Cardiac muscle cell (in vitro differentiated cells and primary cell): ENCODE results near the gene ATG3. TPM values are rescaled to one million over a fixed set of nuclear protein-coding genes. Genes with fewer than 3 reads are reported as not detected.
"Not testable (repeated sequence)": the region's sequence is repeated elsewhere in the genome, so short reads cannot be mapped to it uniquely, and the experiment has no call there.

Experiments used
- DNase-seq, 2 donors: peaks; one replicate each; pipeline versions ENCODE4 v3.0.0 to v3.0.0-alpha.2; 2010 to 2017; ENCODE audit warnings: low read depth in 1 of 2, low spot score in 1 of 2
- H3K27ac ChIP-seq: fragments of 200-600 bp; sonication (generic); 2 replicates; pipeline ENCODE4 v1.5.1; 2016
- H3K27me3 ChIP-seq: fragments of 200-600 bp; sonication (generic); 2 replicates; pipeline ENCODE4 v1.6.0; 2016; ENCODE audit warnings: control low read depth
- H3K36me3 ChIP-seq: fragments of 200-600 bp; sonication (generic); 2 replicates; pipeline ENCODE4 v1.5.1; 2016; ENCODE audit warnings: control low read depth
- H3K4me1 ChIP-seq: fragments of 200-600 bp; sonication (generic); 2 replicates; pipeline ENCODE4 v1.8.1; 2017; ENCODE audit warnings: low read depth, mild to moderate bottlenecking, mixed run types
- H3K4me3 ChIP-seq: fragments of 200-600 bp; sonication (generic); 2 replicates; pipeline ENCODE4 v1.5.1; 2016; ENCODE audit warnings: mild to moderate bottlenecking
- H3K9me3 ChIP-seq: fragments of 200-600 bp; sonication (generic); 2 replicates; pipeline ENCODE4 v1.5.1; 2017; ENCODE audit warnings: low read depth, mild to moderate bottlenecking, control low read depth
- polyA plus RNA-seq: library from polyadenylated mRNA; unstranded; fragments of >200 nt; fragmentation: Nextera tagmentation; extraction: Ambion mirVana; gene quantifications from 2 replicates; pipeline ENCODE4 v1.2.1, GENCODE V29; 2016
- total RNA-seq: library from RNA; depleted of rRNA; stranded (reverse); fragments of >200 nt; gene quantifications from 2 replicates; pipeline ENCODE4 v1.2.3, GENCODE V29; 2016
- TF ChIP-seq, protein P1 (sequence below): IDR thresholded peaks from 2 replicates; pipeline ENCODE4 v1.5.1; 2012; ENCODE audit warnings: low read depth, mild to moderate bottlenecking, low read length

ATG3 gene
- total and polyA plus RNA-seq, 2 experiments from 2014 or later: 38.3 to 57.9 TPM

DNA sequence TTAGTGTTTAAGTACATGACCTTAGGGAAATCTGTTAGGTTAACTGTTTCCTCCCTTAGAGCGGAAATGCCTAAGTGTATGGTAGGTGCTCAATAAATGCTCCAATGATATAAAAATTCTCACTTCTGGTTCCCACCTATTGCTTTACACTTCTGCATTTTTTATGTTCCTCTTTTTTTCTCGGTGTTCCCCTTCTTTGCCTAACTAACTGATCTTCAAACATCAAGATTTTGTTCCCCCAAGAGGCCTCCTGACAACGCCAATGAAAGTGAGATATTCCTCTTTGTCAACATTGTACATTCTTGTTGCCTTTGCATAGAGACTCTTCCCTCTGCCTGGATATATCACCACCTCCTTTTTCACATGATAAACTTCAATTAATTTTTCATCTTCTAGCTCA, 17.5 kb upstream of the ATG3 start:
- no peaks in the 10 kb centered on the region for H3K4me1 ChIP-seq
- H3K27ac ChIP-seq: no peak overlapping the region
- no peak overlapping the region for H3K4me3 ChIP-seq
- H3K9me3 ChIP-seq: no peaks in the 10 kb centered on the region
- no peaks in the 10 kb centered on the region for H3K27me3 ChIP-seq
- peaks cover 11% of the 10 kb centered on the region for H3K36me3 ChIP-seq
- TF ChIP-seq, protein P1, sequence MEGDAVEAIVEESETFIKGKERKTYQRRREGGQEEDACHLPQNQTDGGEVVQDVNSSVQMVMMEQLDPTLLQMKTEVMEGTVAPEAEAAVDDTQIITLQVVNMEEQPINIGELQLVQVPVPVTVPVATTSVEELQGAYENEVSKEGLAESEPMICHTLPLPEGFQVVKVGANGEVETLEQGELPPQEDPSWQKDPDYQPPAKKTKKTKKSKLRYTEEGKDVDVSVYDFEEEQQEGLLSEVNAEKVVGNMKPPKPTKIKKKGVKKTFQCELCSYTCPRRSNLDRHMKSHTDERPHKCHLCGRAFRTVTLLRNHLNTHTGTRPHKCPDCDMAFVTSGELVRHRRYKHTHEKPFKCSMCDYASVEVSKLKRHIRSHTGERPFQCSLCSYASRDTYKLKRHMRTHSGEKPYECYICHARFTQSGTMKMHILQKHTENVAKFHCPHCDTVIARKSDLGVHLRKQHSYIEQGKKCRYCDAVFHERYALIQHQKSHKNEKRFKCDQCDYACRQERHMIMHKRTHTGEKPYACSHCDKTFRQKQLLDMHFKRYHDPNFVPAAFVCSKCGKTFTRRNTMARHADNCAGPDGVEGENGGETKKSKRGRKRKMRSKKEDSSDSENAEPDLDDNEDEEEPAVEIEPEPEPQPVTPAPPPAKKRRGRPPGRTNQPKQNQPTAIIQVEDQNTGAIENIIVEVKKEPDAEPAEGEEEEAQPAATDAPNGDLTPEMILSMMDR: no peak
- DNase-seq: no peak

DNA sequence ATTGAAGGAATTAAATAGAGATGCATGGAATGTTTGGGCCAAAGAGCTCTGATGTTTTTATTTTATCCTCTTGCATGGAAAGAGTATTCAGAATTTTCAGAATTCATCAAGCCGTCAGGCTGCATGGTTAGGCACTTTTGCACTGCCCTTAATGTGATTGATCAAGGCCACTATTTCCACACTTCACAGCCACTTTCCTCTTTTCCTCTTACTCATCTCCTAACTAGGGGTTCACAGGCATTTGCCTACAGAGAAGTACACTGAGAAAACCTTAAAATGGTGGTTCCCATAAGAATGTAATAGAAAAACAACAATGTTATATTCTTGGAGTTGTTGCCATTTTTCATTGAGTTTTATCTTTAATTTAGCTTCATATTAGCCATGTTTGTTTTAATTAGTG, 10.9 kb upstream of the ATG3 start:
- no peaks in the 10 kb centered on the region for H3K27me3 ChIP-seq
- H3K27ac ChIP-seq: no peak overlapping the region
- peaks cover 28% of the 10 kb centered on the region for H3K36me3 ChIP-seq
- DNase-seq: no peak
- H3K4me1 ChIP-seq: no peaks in the 10 kb centered on the region
- no peaks in the 10 kb centered on the region for H3K9me3 ChIP-seq
- no peak overlapping the region for H3K4me3 ChIP-seq
- TF ChIP-seq, protein P1: no peak

DNA sequence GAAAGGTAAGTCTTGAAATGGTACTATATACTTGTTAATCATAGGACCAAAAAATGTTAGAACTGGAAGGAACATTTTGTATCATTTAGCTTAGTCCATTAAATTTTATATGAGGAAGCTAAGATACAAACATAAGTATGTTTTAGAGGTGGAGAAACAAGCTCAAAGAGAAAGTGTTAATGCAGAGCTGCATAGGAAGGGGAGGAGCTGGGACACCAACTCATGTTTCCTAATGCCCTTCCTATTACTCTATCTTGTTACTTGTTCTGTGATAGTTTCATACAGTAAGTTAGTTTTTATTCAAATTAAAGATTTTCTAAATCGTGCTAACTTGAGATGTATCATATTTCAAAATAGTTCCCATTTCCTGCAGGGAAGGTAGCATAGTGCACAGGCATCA, 7.5 kb upstream of the ATG3 start:
- H3K4me1 ChIP-seq: no peaks in the 10 kb centered on the region
- H3K4me3 ChIP-seq: no peak overlapping the region
- TF ChIP-seq, protein P1: no peak
- no peaks in the 10 kb centered on the region for H3K9me3 ChIP-seq
- peaks cover 27% of the 10 kb centered on the region for H3K36me3 ChIP-seq
- no peaks in the 10 kb centered on the region for H3K27me3 ChIP-seq
- DNase-seq: no peak
- no peak overlapping the region for H3K27ac ChIP-seq

DNA sequence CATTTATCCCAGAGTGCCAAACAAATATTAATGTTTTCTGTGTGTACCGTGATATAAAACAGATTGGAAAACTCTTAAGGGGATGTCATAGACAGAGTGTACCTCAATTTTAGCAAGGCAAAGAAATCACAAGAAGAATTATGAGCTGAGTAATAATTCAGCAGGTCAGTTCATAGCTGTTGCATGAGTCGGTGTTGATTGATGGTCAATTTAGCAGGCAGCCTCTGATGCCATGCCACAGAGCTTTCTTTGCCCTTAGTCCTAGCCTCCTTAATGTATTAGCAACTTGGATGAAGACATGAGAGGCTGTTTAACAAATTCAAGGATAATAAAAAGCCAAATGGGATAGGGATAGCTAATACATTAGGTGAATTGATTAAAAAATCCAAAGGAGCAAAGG, 6.9 kb upstream of the ATG3 start:
- no peak overlapping the region for H3K27ac ChIP-seq
- H3K36me3 ChIP-seq: peaks cover 23% of the 10 kb centered on the region
- no peaks in the 10 kb centered on the region for H3K4me1 ChIP-seq
- DNase-seq: no peak
- no peaks in the 10 kb centered on the region for H3K27me3 ChIP-seq
- H3K4me3 ChIP-seq: no peak overlapping the region
- TF ChIP-seq, protein P1: no peak
- no peaks in the 10 kb centered on the region for H3K9me3 ChIP-seq

DNA sequence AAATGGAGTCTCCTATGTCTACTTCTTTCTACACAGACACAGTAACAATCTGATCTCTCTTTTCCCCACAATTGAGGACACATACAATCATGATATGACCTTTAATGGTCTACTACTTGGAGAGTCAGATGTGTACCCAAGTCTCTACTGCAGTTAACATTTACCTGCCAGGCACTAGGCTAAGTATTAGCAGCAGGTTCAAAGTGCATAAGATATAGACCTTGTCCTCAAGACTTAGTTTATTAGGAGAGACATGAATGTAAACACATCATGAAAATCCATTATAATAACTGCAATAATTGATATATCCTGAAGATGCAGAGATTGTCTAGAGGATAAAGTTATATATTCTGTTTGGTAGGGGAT, 3.2 kb upstream of the ATG3 start:
- Histone ChIP-seq H3K4me3 (no peak overlapping the region), H3K4me1 (no peaks in the 10 kb centered on the region), H3K27me3 (no peaks in the 10 kb centered on the region), H3K9me3 (no peaks in the 10 kb centered on the region), H3K36me3 (peaks cover 9% of the 10 kb centered on the region), H3K27ac (no peak overlapping the region)
- TF ChIP-seq, protein P1: no peak
- DNase-seq: no peak

DNA sequence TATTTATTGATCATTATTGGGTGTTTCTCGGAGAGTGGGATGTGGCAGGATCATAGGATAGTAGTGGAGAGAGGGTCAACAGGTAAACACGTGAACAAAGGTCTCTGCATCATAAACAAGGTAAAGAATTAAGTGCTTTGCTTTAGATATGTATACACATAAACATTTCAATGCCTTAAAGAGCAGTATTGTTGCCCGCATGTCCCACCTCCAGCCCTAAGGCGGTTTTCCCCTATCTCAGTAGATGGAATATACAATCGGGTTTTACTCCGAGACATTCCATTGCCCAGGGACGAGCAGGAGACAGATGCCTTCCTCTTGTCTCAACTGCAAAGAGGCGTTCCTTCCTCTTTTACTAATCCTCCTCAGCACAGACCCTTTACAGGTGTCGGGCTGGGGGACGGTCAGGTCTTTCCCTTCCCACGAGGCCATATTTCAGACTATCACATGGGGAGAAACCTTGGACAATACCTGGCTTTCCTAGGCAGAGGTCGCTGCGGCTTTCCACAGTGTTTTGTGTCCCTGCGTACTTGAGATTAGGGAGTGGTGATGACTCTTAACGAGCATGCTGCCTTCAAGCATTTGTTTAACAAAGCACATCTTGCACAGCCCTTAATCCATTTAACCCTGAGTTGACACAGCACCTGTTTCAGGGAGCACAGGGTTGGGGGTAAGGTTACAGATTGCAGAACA, 2.6 kb upstream of the ATG3 start:
- H3K27me3 ChIP-seq, H3K4me1 ChIP-seq, H3K4me3 ChIP-seq, H3K36me3 ChIP-seq, H3K9me3 ChIP-seq, DNase-seq, H3K27ac ChIP-seq: not testable (repeated sequence)
